IPS-18c (cell line): ENCODE results near the gene CRKL.
"Not testable (repeated sequence)": the region's sequence is repeated elsewhere in the genome, so short reads cannot be mapped to it uniquely, and the experiment has no call there.

ENCODE experiments used
- H3K4me3 ChIP-seq: 2 replicates; pipeline ENCODE4 v1.7.0; 2013; ENCODE audit warnings: low read depth, mild to moderate bottlenecking, low read length, moderate library complexity; ENCODE audit not compliant: insufficient read depth
- H3K9me3 ChIP-seq: one replicate; pipeline ENCODE4 v1.6.1; 2013; ENCODE audit warnings: mild to moderate bottlenecking, low read length, moderate library complexity; ENCODE audit not compliant: control insufficient read depth, insufficient read depth

Gene CRKL

DNA sequence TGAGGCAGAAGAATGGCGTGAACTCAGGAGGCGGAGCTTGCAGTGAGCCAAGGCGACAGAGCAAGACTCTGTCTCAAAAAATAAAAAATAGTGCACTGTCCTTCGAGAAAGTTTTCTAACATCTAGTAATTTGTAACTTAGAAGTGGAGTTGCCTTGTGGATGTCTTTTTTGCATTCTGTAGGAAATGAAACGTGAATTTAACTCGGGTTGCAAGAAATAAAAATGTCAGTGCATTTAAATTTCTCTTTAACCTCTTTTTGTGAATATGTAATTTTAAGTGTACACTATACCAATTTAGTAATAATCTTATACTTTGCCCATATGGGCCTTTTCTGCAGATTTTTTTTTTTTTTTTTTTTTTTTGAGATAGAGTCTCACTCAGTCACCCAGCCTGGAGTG lies 26.2 kb upstream of the CRKL start:
- Histone ChIP-seq H3K9me3 (peaks cover 2% of the 10 kb centered on the region), H3K4me3 (no peak overlapping the region)

DNA sequence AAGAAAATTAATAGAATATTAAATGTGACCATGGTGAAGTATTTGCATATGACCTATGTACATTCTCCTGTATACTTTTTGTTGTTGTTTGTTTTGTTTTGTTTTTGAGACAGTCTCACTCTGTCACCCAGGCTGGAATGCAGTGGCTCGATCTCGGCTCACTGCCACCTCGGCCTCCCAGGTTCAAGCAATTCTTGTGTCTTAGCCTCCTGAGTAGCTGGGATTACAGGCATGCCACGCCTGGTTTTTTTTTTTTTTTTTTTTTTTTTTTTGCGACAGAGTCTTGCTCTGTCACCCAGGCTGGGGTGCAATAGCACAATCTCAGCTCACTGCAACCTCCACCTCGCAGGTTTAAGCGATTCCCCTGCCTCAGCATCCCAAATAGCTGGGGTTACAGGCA lies 19.5 kb upstream of the CRKL start:
- not testable (repeated sequence) for H3K4me3 ChIP-seq, H3K9me3 ChIP-seq

DNA sequence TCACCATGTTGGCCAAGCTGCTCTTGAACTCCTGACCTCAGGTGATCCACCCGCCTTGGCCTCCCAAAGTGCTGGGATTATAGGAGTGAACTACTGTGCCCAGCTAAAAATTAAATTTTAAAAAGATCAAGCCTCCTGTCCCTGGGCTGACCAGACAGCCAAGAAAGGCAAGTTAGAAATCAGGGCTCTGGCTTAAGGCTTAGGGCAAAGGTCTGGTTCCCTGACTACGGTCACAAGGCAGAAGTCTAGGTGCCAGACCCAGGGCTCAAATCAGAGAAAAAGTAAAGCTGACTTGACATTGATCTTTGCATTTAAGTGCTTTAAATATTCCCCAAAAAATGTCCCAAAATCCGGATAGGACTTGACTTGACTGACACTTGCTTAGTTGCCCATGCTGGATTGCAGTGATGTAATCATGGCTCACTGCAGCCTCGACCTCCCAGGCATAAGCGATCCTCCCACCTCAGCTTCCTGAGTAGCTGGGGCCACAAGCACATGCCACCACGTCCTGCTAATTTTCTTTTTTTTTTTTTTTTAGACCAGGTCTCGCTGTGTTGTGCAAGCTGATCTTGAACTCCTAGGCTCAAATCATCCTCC lies 17.3 kb upstream of the CRKL start:
- no peaks in the 10 kb centered on the region for H3K9me3 ChIP-seq
- H3K4me3 ChIP-seq: no peak overlapping the region

DNA sequence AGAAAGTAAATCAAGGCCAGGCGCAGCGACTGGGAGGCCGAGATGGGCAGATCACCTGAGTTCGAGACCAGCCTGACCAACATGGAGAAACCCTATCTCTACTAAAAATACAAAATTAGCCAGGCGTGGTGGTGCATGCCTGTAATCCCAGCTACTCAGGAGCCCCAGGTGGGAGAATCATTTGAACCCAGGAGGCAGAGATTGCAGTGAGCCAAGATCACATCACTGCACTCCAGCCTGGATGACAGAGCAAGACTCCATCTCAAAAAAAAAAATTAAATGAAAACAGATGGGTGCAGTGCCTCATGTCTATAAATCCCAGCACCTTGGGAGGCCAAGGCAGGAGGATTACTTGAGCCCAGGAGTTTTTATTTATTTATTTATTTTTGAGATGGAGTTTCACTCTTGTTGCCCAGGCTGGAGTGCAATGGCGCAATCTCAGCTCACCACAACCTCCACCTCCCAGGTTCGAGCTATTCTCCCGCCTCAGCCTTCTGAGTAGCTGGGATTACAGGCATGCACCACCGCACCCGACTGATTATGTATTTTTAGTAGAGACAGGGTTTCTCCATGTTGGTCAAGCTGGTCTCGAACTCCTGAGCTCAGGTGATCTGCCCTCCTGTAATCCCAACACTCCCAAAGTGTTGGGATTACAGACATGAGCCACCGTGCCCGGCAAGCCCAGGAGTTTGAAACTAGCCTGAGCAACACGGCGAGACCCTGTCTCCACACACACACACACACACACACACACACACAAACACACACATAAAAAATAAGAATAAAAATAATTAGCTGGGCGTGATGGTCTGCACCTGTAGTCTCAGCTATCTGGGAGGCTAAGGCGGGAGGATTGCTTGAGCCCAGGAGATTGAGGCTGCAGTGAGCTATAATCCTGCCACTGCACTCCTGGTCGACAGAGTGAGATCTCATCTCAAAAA lies 15.8 kb upstream of the CRKL start:
- not testable (repeated sequence) for H3K4me3 ChIP-seq, H3K9me3 ChIP-seq

DNA sequence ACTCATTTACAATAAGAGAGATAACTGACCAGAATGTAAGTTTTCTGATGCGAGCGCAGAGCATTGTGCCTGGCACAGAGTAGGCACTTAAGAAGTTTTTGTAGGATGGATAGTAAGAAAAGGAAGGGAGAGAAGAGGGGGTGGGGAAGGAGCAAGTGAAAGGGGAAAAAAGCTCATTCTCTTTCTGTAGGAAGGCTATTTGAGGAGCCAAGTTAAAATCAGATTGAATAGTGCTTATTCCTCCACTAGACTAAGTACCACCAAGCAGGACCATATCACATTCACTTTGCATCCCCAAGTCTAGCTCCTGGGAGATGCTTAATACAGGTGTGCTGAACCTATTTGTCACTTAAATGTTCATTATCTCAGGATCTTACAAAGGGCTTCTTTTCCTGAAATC lies 14.1 kb upstream of the CRKL start:
- H3K4me3 ChIP-seq: no peak overlapping the region
- no peaks in the 10 kb centered on the region for H3K9me3 ChIP-seq

DNA sequence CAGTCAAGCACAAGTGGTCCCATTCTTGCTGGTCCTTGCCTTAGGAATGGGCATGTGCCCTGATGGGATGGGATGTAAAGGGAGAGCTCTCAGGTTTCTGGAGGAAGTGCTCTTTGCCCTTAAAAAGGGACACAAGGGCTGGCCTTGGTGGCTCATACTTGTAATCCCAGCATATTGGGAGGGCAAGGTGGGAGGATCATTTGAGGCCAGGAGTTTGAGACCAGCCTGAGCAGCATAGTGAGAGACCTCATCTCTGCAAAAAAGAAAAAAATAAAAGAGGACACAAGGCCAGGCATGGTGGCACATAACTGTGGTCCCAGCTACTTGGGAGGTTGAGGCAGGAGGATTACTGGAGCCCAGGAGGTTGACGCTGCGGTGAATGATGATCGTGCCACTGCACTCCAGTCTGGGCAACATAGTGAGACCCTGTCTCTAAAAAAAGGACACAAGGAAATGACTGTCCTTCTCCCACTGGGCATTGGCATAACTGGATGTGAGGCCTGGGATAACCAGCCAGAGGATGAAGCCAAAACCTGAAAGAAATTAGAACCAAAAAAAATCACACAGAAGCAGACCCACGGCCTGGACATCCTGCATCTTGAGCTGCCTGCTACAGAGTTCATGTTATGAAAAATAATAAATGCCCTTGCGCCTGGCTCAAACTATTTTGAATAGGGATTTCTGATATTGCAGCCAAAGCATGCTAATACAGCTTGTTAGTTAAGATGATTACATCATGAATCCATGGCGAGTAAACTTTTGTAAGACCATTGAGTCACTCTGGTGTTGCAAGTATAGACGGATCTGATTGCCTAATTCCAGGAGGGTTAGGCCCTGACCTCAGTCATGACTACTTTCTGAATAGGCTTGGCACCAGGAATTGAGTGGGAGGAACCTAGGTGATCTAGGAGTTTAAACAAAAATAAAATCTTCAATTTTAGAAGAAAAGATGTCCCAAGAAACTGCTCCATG lies 12.9 kb upstream of the CRKL start:
- Histone ChIP-seq H3K9me3 (no peaks in the 10 kb centered on the region), H3K4me3 (no peak overlapping the region)

DNA sequence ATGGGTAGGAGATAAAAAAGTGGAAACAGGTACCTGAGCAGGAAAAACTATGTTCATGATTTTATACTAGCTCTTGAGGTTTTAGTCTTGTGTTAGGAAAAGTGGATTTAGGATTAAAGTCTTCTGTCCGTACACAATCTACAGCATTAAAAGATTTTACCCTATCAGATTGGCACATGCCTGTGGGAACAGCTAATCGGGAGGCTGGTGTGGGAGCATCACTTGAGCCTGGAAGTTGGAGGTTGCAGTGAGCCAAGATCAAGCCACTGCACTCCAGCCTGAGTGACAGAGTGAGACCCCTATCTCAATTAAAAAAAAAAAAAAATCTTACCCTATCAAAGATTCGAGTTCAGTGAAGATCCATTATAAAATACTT lies 12.2 kb upstream of the CRKL start:
- no peak overlapping the region for H3K4me3 ChIP-seq
- H3K9me3 ChIP-seq: no peaks in the 10 kb centered on the region

DNA sequence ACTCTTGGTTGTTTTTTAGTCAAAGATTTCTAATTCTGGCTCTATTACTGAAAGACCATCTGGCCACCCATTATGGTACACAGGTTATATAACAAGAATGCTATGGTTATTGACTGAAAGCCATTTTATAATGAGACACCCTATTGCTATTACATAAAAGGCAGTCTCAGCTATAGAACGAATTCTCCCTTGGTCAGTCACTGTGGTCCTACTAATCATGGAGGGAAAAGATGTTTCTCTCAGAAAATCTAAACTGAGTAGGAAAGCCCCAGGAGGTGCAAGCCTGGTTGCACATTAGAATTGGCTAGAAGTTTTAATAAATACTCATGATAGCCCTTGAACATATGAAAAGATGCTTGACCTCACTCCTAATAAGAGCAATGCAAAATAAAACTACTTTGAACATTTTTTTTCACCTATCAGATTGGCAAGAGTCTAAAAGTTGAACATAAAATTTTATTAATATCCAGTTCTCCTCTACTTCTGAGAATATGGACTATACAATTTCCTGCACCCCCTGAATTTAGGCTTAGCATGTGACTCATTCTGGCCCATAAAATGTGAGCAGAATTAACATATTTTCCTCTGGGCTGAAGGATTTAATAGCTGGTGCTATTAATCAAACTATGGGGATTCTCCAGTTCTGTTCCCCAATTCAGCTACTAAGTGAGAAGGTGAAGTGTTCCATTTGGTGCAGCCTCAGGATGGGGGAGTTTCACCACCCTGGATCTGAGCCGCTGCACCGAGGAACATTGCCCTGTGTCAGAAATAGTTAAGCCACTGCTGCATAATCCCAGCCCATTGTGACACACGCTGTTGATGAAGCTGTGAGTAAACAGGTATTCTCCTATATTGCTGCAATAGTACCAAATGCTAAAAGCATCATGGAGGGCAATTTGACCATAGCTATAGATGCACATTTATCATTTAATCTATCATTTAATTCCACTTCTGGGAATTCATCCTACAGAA lies 11.5 kb upstream of the CRKL start:
- H3K9me3 ChIP-seq: no peaks in the 10 kb centered on the region
- no peak overlapping the region for H3K4me3 ChIP-seq

DNA sequence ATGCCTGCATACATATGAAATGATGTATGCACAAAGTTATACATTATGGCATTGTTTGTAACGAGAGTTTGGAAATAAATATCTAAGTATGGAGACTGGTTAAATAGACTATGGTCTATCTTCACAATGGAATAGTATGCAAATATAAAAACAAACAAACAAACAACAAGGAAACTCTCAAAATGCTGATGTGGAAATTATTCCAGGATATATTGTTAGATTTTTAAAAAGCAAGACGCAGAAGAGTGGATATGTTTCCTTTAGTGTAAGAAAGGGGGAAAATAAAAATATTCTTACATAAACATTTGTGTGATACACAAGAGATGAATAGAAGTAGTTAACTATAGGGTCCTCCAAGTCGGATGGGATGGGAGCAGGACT lies 10.8 kb upstream of the CRKL start:
- Histone ChIP-seq H3K9me3 (no peaks in the 10 kb centered on the region), H3K4me3 (no peak overlapping the region)

DNA sequence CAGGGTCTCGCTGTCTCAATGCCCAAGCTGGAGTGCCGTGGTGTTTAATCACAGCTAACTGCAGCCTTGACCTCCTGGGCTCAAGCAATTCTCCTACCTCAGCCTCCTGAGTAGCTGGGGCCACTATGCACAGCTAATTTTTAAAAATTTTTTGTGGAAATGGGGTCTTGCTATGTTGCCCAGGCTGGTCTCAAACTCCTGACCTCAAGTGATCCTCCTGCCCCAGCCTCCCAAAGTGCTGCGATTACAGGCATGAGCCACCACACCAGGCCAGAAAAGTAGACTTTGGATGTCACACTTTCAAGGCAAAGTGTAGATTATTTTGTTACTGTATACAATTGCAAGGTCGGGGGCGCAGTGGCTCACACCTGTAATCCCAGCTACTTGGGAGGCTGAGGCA lies 8.5 kb upstream of the CRKL start:
- not testable (repeated sequence) for H3K9me3 ChIP-seq

DNA sequence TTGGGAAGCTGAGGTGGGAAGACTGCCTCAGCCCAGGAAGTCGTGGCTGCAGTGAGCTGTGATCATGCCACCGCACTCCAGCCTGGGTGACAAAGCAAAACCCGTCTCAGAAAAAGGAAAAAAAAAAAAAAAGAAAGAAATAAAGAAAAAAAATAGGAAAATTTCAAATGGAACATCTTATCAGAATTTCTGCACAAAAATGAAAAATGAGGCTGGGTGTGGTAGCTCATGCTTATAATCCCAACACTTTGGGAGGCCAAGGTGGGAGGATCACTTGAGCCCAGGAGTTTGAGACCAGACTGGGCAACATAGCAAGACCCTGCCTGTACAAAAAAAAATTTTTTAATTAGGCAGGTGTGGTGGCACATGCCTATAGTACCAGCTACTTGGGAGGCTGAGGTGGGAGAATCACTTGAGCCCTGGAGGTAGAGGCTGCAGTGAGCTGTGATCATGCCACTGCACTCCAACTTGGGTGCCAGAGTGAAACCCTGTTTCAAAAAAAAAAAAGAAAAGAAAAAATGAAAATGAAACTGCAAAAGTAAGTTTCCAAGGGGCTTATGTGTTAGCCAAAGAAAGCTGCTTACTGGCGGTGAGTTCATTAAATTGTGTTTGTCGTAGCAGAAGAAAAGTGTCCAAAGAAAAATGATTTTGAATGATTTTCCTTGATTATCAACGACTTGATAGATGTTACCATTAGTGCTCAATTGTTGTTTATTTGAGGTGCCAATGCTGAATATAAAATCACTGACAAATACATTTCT lies 7.5 kb upstream of the CRKL start:
- H3K4me3 ChIP-seq: no peak overlapping the region

More for the DNA sequence above, 8.5 kb upstream of the CRKL start:
- not testable (repeated sequence) for H3K4me3 ChIP-seq

DNA sequence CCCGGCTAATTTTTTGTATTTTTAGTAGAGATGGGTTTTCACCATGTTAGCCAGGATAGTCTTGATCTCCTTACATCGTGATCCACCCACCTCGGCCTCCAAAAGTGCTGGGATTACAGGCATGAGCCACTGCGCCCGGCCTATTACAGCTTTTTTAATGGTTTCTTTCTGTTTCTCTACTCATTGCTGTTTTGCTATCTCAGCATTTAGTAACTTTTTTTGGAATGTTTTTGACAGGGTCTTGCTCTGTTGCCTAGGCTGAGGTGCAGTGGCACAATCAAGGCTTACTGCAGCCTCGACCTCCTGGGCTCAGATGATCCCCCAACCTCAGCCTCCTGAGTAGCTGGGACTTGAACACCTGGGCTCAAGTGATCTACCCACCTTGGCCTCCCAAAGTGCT lies 4.7 kb upstream of the CRKL start:
- no peaks in the 10 kb centered on the region for H3K9me3 ChIP-seq
- no peak overlapping the region for H3K4me3 ChIP-seq

More for the DNA sequence above, 7.5 kb upstream of the CRKL start:
- H3K9me3 ChIP-seq: no peaks in the 10 kb centered on the region

DNA sequence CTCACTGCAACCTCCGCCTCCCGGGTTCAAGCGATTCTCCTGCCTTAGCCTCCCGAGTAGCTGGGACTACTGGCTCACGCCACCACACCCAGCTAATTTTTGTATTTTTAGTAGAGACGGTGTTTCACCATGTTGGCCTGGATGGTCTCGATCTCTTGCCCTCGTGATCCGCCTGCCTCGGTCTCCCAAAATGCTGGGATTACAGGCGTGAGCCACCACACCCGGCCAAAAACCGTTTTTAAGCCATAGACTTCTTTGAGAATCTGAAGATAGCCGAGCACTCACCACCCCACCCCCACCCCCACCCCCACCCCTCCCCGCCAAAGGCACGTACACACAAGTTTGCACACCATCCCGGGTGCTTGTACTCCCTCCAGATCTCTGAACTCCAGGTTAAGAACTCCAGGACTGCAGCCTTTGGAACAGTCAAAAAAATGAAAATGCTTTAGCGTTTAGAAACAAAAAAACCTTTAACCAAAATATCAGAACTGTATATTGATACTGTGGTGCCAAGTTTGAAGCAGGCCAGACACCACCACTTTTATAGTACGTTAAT lies 1.5 kb downstream of the CRKL start:
- Histone ChIP-seq H3K9me3 (no peaks in the 10 kb centered on the region), H3K4me3 (peak overlapping the region; percentile 98)

DNA sequence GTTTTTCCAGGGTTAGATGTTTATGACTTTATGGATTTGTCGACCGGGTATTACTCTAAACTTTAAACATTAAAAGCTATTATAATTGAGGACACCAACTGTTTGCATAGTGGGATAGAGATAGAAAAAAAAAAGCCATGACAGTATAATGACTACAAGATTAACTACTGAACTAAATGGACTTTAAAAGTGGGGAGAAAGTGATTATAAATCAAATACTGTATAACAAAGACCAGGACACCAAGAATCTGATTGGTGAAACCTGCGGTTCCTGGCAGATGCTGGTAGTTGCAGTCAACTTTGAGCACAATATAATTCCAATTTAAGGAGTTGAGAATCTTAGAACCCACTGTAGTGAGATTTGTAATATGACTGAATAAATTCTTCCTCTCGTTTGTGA lies 2.5 kb downstream of the CRKL start:
- H3K4me3 ChIP-seq: peak overlapping the region; percentile 98; the same call in 1 of the 2 replicates
- no peaks in the 10 kb centered on the region for H3K9me3 ChIP-seq

DNA sequence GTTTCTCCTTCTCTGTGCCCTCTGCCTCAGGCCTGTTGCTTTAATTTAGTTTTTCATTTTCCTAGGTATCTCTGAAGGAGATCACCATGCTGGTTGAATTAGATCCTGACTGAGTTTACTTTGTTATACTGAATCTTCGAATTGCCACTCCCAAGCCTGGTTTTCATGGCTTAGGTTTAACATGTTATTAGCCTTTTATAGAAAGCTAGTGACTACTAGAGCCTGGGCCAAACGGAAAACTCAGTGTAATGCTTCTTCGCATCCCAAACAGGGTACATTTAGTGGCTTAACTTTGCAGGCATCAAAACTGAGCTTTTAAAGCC lies 3.6 kb downstream of the CRKL start:
- Histone ChIP-seq H3K9me3 (no peaks in the 10 kb centered on the region), H3K4me3 (no peak overlapping the region)
